Activated B cell treated with CpG ODN at 0.5 μM for 24 hours (primary cell): Measurements from ENCODE around the gene KDM6A. TPM values are rescaled to one million over a fixed set of nuclear protein-coding genes. Genes with fewer than 3 reads are reported as not detected.
A peak's percentile ranks its signal among the peaks of the same experiment; 100 is the strongest.
"Not testable (repeated sequence)": the region's sequence is repeated elsewhere in the genome, so short reads cannot be mapped to it uniquely, and the experiment has no call there.

Experiments used
- ATAC-seq: fragments of 200-7000 bp; cut with Tn5 transposase; one replicate; pipeline ENCODE4 v1.10.0; 2021; ENCODE audit warnings: low read depth, mild to moderate bottlenecking, moderate library complexity
- CTCF ChIA-PET: fragments of 350-600 bp; sonication (Branson Sonifier 250); formaldehyde crosslinking; loops from one replicate; lab custom pipeline; 2021; ENCODE audit warnings: antibody characterized with exemption; lab: Charles Lee
- POLR2A ChIA-PET: fragments of 350-600 bp; sonication (Branson Sonifier 250); formaldehyde crosslinking; loops from one replicate; lab custom pipeline; 2021; ENCODE audit warnings: antibody characterized with exemption; lab: Charles Lee
- DNase-seq: peaks from one replicate; pipeline ENCODE4 v3.0.0; 2022
- H3K27ac Mint-ChIP-seq: one replicate; pipeline ENCODE4 v1.8.0; 2020; ENCODE audit warnings: mixed read lengths
- H3K27me3 Mint-ChIP-seq: one replicate; pipeline ENCODE4 v1.8.0; 2021; ENCODE audit warnings: mixed read lengths
- H3K36me3 Mint-ChIP-seq: one replicate; pipeline ENCODE4 v1.8.0; 2021; ENCODE audit warnings: low read depth, mixed read lengths
- H3K4me1 Mint-ChIP-seq: one replicate; pipeline ENCODE4 v1.8.0; 2021; ENCODE audit warnings: mixed read lengths
- H3K4me3 Mint-ChIP-seq: one replicate; pipeline ENCODE4 v1.8.0; 2020; ENCODE audit warnings: mild to moderate bottlenecking, mixed read lengths
- H3K9me3 Mint-ChIP-seq: one replicate; pipeline ENCODE4 v1.8.0; 2020; ENCODE audit warnings: mixed read lengths
- intact Hi-C: fragments of 100-400 bp; cut with micrococcal nuclease; formaldehyde crosslinking; loops from one replicate; pipeline ENCODE4 v1.15.1; 2024
- total RNA-seq: library from RNA; stranded (reverse); gene quantifications from 2 replicates; pipeline ENCODE4 v1.2.3, GENCODE V29; 2022
- TF ChIP-seq, protein P1 (sequence below): fragments of 200-600 bp; IDR thresholded peaks from one replicate; pipeline ENCODE4 v1.8.0; 2022; ENCODE audit warnings: antibody characterized with exemption, mild to moderate bottlenecking

Gene KDM6A
- total RNA-seq, 1 donor from 2014 or later, result 36.0 TPM

DNA sequence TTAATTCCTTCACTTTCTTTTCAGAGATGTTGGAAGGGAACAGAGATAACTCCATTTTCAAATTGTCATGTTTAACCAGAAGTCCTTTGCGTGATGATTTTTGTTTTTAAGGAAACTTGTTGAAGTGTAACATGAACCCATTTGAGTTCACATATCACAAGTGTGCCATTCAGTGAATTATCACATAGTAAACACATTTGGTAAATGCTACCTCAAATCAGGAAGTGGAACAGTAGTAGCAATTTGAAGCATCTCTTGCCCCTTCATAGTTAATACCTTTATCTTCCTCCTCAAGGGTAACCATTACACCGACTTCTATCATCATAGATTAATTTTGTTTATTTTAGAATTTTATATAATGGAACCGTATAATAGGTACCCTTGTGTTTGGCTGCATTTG is 35.8 kb downstream of the KDM6A start:
- TF ChIP-seq, protein P1, sequence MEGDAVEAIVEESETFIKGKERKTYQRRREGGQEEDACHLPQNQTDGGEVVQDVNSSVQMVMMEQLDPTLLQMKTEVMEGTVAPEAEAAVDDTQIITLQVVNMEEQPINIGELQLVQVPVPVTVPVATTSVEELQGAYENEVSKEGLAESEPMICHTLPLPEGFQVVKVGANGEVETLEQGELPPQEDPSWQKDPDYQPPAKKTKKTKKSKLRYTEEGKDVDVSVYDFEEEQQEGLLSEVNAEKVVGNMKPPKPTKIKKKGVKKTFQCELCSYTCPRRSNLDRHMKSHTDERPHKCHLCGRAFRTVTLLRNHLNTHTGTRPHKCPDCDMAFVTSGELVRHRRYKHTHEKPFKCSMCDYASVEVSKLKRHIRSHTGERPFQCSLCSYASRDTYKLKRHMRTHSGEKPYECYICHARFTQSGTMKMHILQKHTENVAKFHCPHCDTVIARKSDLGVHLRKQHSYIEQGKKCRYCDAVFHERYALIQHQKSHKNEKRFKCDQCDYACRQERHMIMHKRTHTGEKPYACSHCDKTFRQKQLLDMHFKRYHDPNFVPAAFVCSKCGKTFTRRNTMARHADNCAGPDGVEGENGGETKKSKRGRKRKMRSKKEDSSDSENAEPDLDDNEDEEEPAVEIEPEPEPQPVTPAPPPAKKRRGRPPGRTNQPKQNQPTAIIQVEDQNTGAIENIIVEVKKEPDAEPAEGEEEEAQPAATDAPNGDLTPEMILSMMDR, result no peak
- Mint-ChIP-seq H3K4me1 (peaks cover 62% of the 10 kb centered on the region), H3K36me3 (no peaks in the 10 kb centered on the region), H3K27me3 (no peaks in the 10 kb centered on the region), H3K4me3 (no peak overlapping the region), H3K9me3 (no peaks in the 10 kb centered on the region), H3K27ac (peak overlapping the region; percentile 73)
- ChIA-PET CTCF (no interaction called here), POLR2A (interaction anchor here (1.0 kb wide), 1 partner anchor 36 kb away, joined by 5 read pairs; the partner anchor contains the start of gene KDM6A)
- no peak for ATAC-seq
- intact Hi-C loops, result loop anchor here (5.0 kb wide), 1 partner anchor 37 kb away; the partner anchor contains the start of gene KDM6A
- DNase-seq, result no peak

DNA sequence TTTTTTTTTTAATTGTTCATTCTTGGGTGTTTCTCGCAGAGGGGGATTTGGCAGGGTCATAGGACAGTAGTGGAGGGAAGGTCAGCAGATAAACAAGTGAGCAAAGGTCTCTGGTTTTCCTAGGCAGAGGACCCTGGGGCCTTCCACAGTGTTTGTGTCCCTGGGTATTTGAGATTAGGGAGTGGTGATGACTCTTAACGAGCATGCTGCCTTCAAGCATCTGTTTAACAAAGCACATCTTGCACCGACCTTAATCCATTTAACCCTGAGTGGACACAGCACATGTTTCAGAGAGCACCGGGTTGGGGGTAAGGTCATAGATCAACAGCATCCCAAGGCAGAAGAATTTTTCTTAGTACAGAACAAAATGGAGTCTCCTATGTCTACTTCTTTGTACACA is 37.5 kb downstream of the KDM6A start:
- H3K27ac Mint-ChIP-seq, H3K9me3 Mint-ChIP-seq, CTCF ChIA-PET, H3K4me3 Mint-ChIP-seq, ATAC-seq, POLR2A ChIA-PET, H3K27me3 Mint-ChIP-seq, H3K36me3 Mint-ChIP-seq, DNase-seq, intact Hi-C loops: not testable (repeated sequence)
- peaks cover 60% of the 10 kb centered on the region for H3K4me1 Mint-ChIP-seq

DNA sequence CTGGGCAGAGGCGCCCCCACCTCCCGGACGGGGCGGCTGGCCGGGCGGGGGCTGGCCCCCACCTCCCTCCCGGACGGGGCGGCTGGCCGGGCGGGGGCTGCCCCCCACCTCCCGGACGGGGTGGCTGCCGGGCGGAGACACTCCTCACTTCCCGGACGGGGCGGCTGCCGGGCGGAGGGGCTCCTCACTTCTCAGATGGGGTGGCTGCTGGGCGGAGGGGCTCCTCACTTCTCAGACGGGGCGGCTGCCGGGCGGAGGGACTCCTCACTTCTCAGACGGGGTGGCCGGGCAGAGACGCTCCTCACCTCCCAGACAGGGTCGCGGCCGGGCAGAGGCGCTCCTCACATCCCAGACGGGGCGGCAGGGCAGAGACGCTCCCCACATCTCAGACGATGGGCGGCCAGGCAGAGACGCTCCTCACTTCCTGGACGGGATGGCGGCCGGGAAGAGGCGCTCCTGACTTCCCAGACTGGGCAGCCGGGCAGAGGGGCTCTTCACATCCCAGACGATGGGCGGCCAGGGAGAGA is 38.1 kb downstream of the KDM6A start:
- H3K36me3 Mint-ChIP-seq, intact Hi-C loops, H3K9me3 Mint-ChIP-seq, POLR2A ChIA-PET, H3K27me3 Mint-ChIP-seq, CTCF ChIA-PET, H3K4me3 Mint-ChIP-seq, DNase-seq, ATAC-seq, H3K27ac Mint-ChIP-seq: not testable (repeated sequence)
- H3K4me1 Mint-ChIP-seq, result peaks cover 60% of the 10 kb centered on the region

DNA sequence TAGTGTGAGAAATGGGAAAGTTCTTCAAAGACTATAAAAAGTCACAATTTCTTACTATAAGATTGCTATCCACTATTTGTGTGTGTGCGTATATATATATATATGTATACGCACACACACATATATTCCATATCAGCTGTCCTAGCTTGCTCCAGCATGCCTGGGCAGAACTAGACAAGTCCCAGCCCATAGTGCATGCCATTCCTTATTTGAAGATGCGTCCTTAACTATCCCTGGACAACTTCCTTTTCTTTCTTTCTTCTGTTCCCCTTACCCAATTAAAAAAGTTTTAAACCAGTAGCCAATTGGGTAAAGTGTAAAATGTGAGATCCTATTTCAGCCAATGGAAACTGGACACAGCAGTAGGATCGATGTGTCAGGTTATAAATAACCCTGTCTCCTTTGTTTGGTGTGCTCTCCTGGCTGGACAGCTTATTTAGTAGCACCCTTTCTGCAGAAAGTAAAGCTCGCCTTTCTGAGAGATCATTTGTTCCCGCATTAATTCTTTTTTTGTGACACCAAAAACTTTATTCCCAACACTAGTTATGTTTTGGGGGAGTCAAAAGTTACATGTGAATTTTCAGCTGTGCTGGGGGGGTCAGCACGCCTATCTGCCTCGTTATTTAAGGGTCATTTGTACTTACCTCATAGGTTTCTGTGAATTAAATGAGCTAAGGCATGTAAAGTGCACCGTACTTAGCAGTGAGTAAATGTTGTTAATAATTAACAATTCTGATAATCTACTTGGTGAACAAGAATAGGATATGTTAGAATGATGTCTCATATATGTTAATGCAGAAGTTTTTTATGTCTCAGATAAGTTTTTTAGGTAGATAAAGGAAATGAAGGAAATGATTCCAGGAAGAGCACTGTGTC is 40.9 kb downstream of the KDM6A start:
- no peak overlapping the region for H3K4me3 Mint-ChIP-seq
- no peaks in the 10 kb centered on the region for H3K27me3 Mint-ChIP-seq
- peaks cover 49% of the 10 kb centered on the region for H3K4me1 Mint-ChIP-seq
- H3K27ac Mint-ChIP-seq, result peak overlapping the region; percentile 46
- CTCF ChIA-PET, result no interaction called here
- no peak for DNase-seq
- intact Hi-C loops, result no loop called here
- TF ChIP-seq, protein P1, result no peak
- no peaks in the 10 kb centered on the region for H3K36me3 Mint-ChIP-seq
- no peaks in the 10 kb centered on the region for H3K9me3 Mint-ChIP-seq
- POLR2A ChIA-PET, result no interaction called here
- no peak for ATAC-seq

DNA sequence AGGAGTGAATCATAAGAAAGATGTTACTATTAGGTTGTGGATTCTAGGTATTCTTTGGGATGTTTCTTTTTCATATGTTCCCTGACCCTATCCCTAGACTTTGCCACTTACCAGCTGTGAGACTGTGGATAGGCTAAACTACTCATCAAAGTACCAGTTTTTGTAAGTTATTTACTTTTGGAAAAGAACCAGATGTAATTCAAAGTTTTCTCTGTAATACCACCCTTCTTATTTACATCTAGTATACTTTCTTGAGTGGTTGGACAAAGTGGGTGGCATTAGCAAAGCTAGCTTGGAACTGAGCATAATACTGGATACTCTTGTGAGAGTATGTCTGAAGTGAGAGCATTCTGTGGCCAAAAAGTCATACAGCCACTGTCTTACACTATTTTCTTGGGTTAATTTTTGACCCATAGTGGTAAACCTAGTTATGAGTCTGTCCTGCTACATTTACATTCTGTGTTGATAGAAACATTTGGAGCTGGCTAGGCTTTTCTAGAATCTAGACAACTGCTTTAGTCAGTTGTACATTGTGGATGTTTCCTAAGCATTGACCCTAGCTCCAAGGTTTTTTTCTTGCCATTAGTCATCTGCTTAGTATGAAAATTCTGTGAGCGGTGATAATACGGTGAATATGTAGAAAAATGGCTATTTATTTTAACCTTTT is 41.7 kb downstream of the KDM6A start:
- POLR2A ChIA-PET, result interaction anchor here (0.9 kb wide), 1 partner anchor 42 kb away, joined by 4 read pairs; the partner anchor contains the start of gene KDM6A
- DNase-seq, result no peak
- H3K27ac Mint-ChIP-seq, result no peak overlapping the region
- intact Hi-C loops, result no loop called here
- no peaks in the 10 kb centered on the region for H3K36me3 Mint-ChIP-seq
- TF ChIP-seq, protein P1, result no peak
- no peak overlapping the region for H3K4me3 Mint-ChIP-seq
- CTCF ChIA-PET, result no interaction called here
- H3K27me3 Mint-ChIP-seq, result no peaks in the 10 kb centered on the region
- no peaks in the 10 kb centered on the region for H3K9me3 Mint-ChIP-seq
- H3K4me1 Mint-ChIP-seq, result peaks cover 46% of the 10 kb centered on the region
- no peak for ATAC-seq
